HepG2 (cell line): ENCODE results near the gene TTLL11.

Source experiments
- ETV5 ChIP-seq: IDR thresholded peaks from 2 replicates; pipeline ENCODE4 v1.6.1; 2018; ENCODE audit warnings: missing biosample characterization, missing genetic modification reagents, inconsistent platforms, borderline replicate concordance
- MED8 ChIP-seq: sonication (generic); formaldehyde crosslinking; IDR thresholded peaks from 2 replicates; pipeline ENCODE4 v1.8.1; 2023; ENCODE audit warnings: mild to moderate bottlenecking, missing genetic modification reagents; ENCODE audit not compliant: insufficient replicate concordance
- RCOR2 ChIP-seq: IDR thresholded peaks from 2 replicates; pipeline ENCODE4 v1.6.1; 2016; ENCODE audit warnings: missing biosample characterization, missing genetic modification reagents
- TAF1 ChIP-seq: sonication (generic); formaldehyde crosslinking; IDR thresholded peaks from 2 replicates; pipeline ENCODE4 v1.4.0; 2020; ENCODE audit warnings: missing genetic modification reagents

DNA sequence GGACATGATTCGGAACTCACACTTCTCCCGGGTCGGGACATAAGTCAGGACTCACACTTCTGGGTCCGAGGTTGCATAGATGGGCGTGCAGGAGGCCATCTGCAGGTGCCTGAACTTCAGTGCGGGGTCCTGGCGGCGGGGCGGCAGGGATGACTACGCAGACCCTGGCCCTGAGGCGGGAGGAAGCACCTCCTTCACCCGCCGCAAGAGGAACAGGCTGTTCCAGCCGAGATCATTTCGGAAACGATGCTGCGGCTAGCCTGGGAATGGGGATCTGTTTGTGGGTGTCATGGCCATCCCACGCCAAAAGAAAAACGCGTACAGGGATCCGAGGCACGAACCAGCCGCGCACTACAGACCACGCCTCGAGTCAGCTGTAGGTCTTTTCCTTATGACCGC is 196.6 kb downstream of the TTLL11 start:
- TF ChIP-seq RCOR2 (no peak), ETV5 (CRISPR knock-in tag) (no peak), MED8 (no peak), TAF1 (CRISPR knock-in tag) (no peak)
